Activated CD4-positive, alpha-beta T cell treated with anti-CD3 and anti-CD28 coated beads, Interleukin-2, amount 50 U/mL, for 48 hours (primary cell): ENCODE measurements around the gene GFRA1.

Source experiments
- DNase-seq, 2 experiments: peaks; one replicate each; pipeline ENCODE4 v3.0.0-alpha.2; 2020

The GFRA1 gene

GRCh38 chr10:116240157-116240950 is 32.7 kb downstream of the GFRA1 start:
- no peak for DNase-seq

- no peak for DNase-seq
Measured at GRCh38 chr10:116239229-116239628, 33.8 kb downstream of the GFRA1 start.

GRCh38 chr10:116237970-116238369 is 35.0 kb downstream of the GFRA1 start:
- no peak for DNase-seq

GRCh38 chr10:116237260-116237659 is 35.7 kb downstream of the GFRA1 start:
- no peak for DNase-seq

GRCh38 chr10:116233230-116233629 is 39.8 kb downstream of the GFRA1 start:
- DNase-seq = no peak

GRCh38 chr10:116232613-116233012 is 40.4 kb downstream of the GFRA1 start:
- DNase-seq = no peak

GRCh38 chr10:116226766-116227165 is 46.2 kb downstream of the GFRA1 start:
- DNase-seq = no peak

- DNase-seq = no peak
Measured at GRCh38 chr10:116226053-116226452, 47.0 kb downstream of the GFRA1 start.

- no peak for DNase-seq
Measured at GRCh38 chr10:116223289-116223688, 49.7 kb downstream of the GFRA1 start.

GRCh38 chr10:116221053-116221452 is 52.0 kb downstream of the GFRA1 start:
- DNase-seq = no peak

GRCh38 chr10:116216676-116217075 is 56.3 kb downstream of the GFRA1 start:
- no peak for DNase-seq

GRCh38 chr10:116215651-116216050 is 57.4 kb downstream of the GFRA1 start:
- no peak for DNase-seq

- no peak for DNase-seq
Measured at GRCh38 chr10:116211682-116212081, 61.3 kb downstream of the GFRA1 start.

- DNase-seq = no peak
Measured at GRCh38 chr10:116210588-116211346, 62.2 kb downstream of the GFRA1 start.

- no peak for DNase-seq
Measured at GRCh38 chr10:116209781-116210180, 63.2 kb downstream of the GFRA1 start.

GRCh38 chr10:116208956-116209567 is 63.9 kb downstream of the GFRA1 start:
- no peak for DNase-seq

- no peak for DNase-seq
Measured at GRCh38 chr10:116207690-116208089, 65.3 kb downstream of the GFRA1 start.

- no peak for DNase-seq
Measured at GRCh38 chr10:116203661-116204060, 69.3 kb downstream of the GFRA1 start.

- DNase-seq = no peak
Measured at GRCh38 chr10:116201670-116202430, 71.2 kb downstream of the GFRA1 start.

- DNase-seq = no peak
Measured at GRCh38 chr10:116201011-116201410, 72.0 kb downstream of the GFRA1 start.

GRCh38 chr10:116198676-116199035 is 74.3 kb downstream of the GFRA1 start:
- DNase-seq = no peak

- no peak for DNase-seq
Measured at GRCh38 chr10:116197946-116198675, 74.9 kb downstream of the GFRA1 start.
